Measurements from ENCODE around the gene GSTO1.

Gene GSTO1

DNA sequence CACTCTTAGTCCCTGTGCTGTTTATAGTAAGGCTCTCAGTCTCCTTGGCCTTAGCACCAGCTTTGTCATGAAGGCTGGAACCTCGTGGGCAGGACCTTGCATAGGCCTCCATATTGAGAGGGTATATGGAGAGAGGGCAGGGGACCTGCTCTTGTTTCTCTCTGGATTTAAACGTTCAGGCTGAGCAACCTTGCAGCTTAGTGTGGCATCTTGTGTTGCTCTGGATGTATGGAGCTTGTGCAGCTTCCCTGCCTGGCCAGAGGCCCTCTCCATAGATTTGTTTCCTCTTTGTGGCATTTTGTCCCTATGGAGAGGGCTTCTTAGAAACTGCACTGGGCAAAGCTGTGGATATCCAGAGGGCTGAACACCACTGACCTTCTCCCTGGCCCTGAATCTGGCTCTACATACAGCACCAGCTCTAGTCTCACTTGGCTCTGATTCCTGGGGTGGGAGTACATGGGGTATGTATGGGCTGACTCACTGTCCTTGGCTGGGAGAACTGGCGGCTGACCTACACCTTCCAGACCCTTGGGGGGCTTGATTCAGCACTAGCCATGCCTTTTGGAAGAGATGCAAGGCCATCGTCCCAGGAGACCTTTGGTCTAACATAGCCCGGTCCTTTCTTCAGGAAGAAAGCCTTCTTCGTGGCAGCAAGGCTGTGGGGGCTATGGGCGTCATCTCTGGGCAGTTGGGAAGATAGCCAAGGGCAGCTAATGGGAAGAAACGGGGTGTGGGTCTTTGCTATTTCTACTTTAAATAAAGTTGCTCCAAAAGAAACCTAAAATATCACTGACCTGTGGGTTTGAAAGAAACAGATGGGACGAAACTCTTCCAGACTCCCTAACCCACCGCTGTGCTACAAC lies 53.1 kb downstream of the GSTO1 start:
- DNase-seq (ENCODE audit: low spot score): no peak
- TF ChIP-seq, protein P1, sequence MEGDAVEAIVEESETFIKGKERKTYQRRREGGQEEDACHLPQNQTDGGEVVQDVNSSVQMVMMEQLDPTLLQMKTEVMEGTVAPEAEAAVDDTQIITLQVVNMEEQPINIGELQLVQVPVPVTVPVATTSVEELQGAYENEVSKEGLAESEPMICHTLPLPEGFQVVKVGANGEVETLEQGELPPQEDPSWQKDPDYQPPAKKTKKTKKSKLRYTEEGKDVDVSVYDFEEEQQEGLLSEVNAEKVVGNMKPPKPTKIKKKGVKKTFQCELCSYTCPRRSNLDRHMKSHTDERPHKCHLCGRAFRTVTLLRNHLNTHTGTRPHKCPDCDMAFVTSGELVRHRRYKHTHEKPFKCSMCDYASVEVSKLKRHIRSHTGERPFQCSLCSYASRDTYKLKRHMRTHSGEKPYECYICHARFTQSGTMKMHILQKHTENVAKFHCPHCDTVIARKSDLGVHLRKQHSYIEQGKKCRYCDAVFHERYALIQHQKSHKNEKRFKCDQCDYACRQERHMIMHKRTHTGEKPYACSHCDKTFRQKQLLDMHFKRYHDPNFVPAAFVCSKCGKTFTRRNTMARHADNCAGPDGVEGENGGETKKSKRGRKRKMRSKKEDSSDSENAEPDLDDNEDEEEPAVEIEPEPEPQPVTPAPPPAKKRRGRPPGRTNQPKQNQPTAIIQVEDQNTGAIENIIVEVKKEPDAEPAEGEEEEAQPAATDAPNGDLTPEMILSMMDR (IDR thresholded peaks at IDR 0.05; ENCODE audit: borderline replicate concordance, control extremely low read depth, extremely low read depth, insufficient read depth, missing control alignments): no peak
- in situ Hi-C loops (cut with MboI; ENCODE audit: low sequenced_read_pairs, unreplicated experiment): no loop called here

DNA sequence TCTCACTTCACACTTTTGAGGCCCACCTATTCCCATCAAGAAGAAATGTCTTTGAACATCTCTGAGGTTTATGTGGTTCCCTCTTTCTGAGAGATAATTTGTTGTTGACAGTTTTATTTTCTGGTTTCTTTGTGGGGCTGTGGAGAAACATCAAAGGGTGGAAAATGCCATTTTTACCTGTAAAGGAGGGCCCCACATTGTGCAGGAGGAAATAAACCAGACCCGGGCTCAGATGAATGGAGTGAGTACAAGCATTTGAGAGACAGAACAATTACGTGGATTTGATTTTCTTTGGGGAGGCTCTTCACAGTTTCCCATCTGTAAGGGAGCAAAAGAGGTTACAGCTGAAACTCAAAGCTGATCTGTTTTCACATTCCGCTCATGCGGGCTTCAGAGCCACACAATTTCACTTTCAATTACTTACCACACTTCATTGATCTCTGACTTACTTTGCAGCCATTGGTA lies 53.8 kb downstream of the GSTO1 start:
- TF ChIP-seq, protein P1 (IDR thresholded peaks at IDR 0.05; ENCODE audit: borderline replicate concordance, control extremely low read depth, extremely low read depth, insufficient read depth, missing control alignments): no peak
- in situ Hi-C loops (cut with MboI; ENCODE audit: low sequenced_read_pairs, unreplicated experiment): no loop called here
- DNase-seq (ENCODE audit: low spot score): peak; percentile 59

DNA sequence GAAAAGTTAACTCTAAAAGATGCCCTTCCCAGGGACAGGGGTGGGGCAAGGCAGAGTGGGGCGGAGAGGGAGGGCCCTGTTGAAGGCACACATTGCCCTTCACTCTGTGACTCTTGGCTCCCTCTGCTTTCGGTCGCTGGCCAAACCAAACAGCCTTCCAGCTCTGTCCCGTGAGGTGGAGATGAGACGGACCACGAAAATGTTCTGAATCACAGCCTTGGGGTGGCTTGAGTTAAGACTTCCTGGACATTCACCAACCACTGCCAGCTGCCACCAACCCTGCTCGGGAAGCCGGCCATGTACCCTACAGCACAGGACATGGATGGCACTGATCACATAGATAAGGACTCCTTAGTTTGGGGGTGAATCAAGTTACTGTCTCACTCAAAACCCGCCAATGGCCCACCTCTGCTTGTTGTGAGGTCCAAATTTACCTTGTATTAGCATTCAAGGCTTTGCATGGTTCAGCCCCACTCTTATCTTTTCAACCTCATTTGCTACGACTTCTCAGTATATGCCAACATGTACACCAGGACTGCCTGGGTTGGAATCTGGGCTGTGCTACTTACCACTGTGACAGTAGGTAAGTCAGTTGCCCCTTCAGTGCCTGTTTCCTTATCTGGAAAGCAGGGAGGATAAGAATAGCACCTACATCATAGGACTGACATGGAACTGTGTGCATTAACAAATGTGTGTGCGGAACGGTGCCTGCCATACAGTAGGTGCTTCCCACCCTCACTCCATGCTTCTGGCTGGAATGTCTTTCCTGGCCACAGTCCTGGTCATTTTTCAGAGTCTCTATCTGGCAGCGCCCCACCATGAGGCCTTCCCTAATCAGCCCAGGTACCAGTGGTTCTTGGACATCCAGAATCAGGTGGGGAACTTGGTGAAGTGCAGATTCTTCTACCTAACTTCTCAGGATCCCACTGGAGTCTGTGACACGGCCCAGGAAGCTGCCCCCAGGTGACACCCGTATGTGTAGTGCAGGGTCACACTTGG lies 55.6 kb downstream of the GSTO1 start:
- DNase-seq (ENCODE audit: low spot score): no peak
- TF ChIP-seq, protein P1 (IDR thresholded peaks at IDR 0.05; ENCODE audit: borderline replicate concordance, control extremely low read depth, extremely low read depth, insufficient read depth, missing control alignments): no peak
- in situ Hi-C loops (cut with MboI; ENCODE audit: low sequenced_read_pairs, unreplicated experiment): no loop called here

DNA sequence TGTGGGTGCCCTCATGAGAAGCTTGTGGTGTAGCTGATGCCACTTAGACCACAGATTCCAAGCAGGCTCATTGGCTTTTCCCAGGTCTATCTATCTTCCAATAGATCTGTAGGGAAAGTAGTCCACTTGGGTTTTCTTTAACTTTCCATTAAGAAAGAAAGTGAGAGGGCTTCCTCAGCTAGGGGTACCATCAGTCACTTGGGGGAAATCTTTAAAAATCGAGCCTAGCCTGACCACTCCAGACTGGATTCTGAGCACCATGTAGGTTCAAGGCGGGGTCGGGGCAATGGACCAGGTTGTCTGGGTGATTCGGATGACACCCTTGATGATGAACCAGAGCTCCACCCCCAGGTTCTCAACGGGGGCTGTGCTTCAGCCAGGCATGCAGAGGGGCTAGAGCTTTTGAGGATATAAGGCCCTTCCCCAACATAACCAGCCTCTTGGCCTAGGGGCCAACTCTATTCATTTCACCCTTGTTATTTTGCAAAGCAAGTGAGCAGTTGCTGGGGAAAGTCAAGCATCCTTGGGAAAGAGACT lies 56.6 kb downstream of the GSTO1 start:
- no peak for DNase-seq (ENCODE audit: low spot score)

DNA sequence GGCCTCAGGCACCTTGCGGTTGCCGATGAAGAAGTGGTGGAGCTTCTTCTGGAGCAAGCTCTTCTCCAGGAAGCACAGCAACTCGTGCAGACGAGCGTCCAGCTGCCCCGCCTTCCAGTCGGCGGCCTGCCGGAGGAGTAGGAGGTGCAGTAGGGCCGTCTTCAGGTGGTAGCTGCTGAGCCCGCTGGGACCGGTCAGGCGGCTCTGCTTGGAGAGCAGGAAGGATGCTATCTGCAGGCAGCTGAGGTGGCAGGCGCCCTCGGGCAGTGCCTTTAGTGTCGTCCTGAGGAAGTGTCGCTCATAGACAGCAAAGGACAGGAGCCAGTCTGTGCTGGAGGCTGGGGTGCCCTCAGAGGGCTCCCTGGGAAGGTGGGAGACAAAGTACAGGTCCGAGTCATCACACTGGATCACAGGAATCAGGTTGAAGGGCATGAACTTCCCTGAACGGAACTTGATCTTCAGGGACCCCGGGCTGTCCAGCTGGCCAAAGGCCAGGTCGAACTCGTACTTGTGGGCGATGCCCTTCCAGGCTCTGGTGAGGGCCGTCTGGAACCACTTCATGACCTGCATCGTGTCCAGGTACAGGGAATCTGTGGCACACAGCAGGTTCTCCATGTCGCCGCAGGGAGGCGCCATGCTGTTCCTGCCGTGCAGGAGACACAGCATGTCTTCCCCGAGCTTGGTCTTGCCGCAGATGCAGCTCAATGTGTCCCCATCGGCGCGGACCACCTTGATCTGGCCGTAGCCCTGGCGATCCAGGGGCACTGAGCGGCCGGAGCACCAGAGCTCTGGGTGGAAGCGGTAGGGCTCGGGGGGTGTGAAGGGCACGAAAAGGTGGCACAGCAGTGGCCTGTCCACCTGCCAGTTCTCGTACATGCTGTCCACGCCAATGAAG lies 60.1 kb downstream of the GSTO1 start:
- in situ Hi-C loops (cut with MboI; ENCODE audit: low sequenced_read_pairs, unreplicated experiment): no loop called here
- no peak for DNase-seq (ENCODE audit: low spot score)
- TF ChIP-seq, protein P1 (IDR thresholded peaks at IDR 0.05; ENCODE audit: borderline replicate concordance, control extremely low read depth, extremely low read depth, insufficient read depth, missing control alignments): no peak

More for the DNA sequence above, 56.6 kb downstream of the GSTO1 start:
- in situ Hi-C loops (cut with MboI; ENCODE audit: low sequenced_read_pairs, unreplicated experiment): no loop called here
- TF ChIP-seq, protein P1 (IDR thresholded peaks at IDR 0.05; ENCODE audit: borderline replicate concordance, control extremely low read depth, extremely low read depth, insufficient read depth, missing control alignments): no peak

Data from GM13976 (cell line).